Brain microvascular endothelial cell (primary cell): Measurements from ENCODE around the gene PRR20D.
"Not testable (repeated sequence)": the region's sequence is repeated elsewhere in the genome, so short reads cannot be mapped to it uniquely, and the experiment has no call there.

ENCODE experiments used
- DNase-seq: peaks from one replicate; pipeline ENCODE4 v3.0.0-alpha.2; 2020
- H3K27ac ChIP-seq: fragments of 250-450 bp; sonication (Bioruptor Pico); 2 replicates; pipeline ENCODE4 v1.5.1; 2020; ENCODE audit warnings: mild to moderate bottlenecking, moderate library complexity
- H3K27me3 ChIP-seq: fragments of 250-450 bp; sonication (Bioruptor Pico); replicated peaks from 2 replicates; pipeline ENCODE4 v1.5.1; 2020; ENCODE audit warnings: mild to moderate bottlenecking
- H3K36me3 ChIP-seq: fragments of 250-450 bp; sonication (Bioruptor Pico); replicated peaks from 2 replicates; pipeline ENCODE4 v1.5.1; 2020; ENCODE audit warnings: mild to moderate bottlenecking
- H3K4me3 ChIP-seq: 2 replicates; pipeline ENCODE4 v1.5.1; 2011; ENCODE audit warnings: low read depth, mild to moderate bottlenecking, control low read depth, low read length, moderate library complexity
- CTCF ChIP-seq: IDR thresholded peaks from 2 replicates; pipeline ENCODE4 v1.5.1; 2011; ENCODE audit warnings: low read depth, mild to moderate bottlenecking, moderate library complexity, low read length, control low read depth, inconsistent platforms; ENCODE audit errors: missing control alignments
- in situ Hi-C: cut with HindIII; loops from 2 replicates; pipeline ENCODE4 v1.10.0; 2017; ENCODE audit warnings: low sequenced_read_pairs, low pct_ligation_motif_present

Gene PRR20D

GRCh38 chr13:57160332-57160731 lies at the start of gene PRR20D:
Gene PRR20D, plus strand, starts transcription at chr13:57160632. Its CDS starts 387 bp downstream, at chr13:57161019.
- in situ Hi-C loops, DNase-seq, H3K4me3 ChIP-seq, H3K27me3 ChIP-seq, H3K36me3 ChIP-seq, H3K27ac ChIP-seq: not testable (repeated sequence)

GRCh38 chr13:57114945-57115344 lies 45.5 kb upstream of the PRR20D start:
- H3K4me3 ChIP-seq: no peak overlapping the region
- H3K27ac ChIP-seq: no peak overlapping the region
- no peak for TF ChIP-seq CTCF
- in situ Hi-C loops: no loop called here
- DNase-seq: no peak
- no peaks in the 10 kb centered on the region for H3K27me3 ChIP-seq
- H3K36me3 ChIP-seq: no peaks in the 10 kb centered on the region

GRCh38 chr13:57123681-57124080 lies 36.8 kb upstream of the PRR20D start:
- Histone ChIP-seq H3K27me3 (no peaks in the 10 kb centered on the region), H3K36me3 (no peaks in the 10 kb centered on the region), H3K4me3 (no peak overlapping the region), H3K27ac (no peak overlapping the region)
- in situ Hi-C loops: no loop called here
- TF ChIP-seq CTCF: no peak
- no peak for DNase-seq

- DNase-seq: no peak
- in situ Hi-C loops: no loop called here
Measured at GRCh38 chr13:57128909-57129308, 31.5 kb upstream of the PRR20D start.

GRCh38 chr13:57136093-57136492 lies 24.3 kb upstream of the PRR20D start:
- H3K36me3 ChIP-seq: no peaks in the 10 kb centered on the region
- H3K4me3 ChIP-seq: no peak overlapping the region
- no peaks in the 10 kb centered on the region for H3K27me3 ChIP-seq
- no peak overlapping the region for H3K27ac ChIP-seq
- TF ChIP-seq CTCF: no peak
- in situ Hi-C loops: no loop called here
- DNase-seq: no peak

More at GRCh38 chr13:57128909-57129308, 31.5 kb upstream of the PRR20D start:
- no peak overlapping the region for H3K27ac ChIP-seq
- H3K36me3 ChIP-seq: no peaks in the 10 kb centered on the region
- H3K4me3 ChIP-seq: no peak overlapping the region
- TF ChIP-seq CTCF: no peak
- no peaks in the 10 kb centered on the region for H3K27me3 ChIP-seq

- no peak for DNase-seq
- Histone ChIP-seq H3K4me3 (no peak overlapping the region), H3K27ac (no peak overlapping the region), H3K36me3 (no peaks in the 10 kb centered on the region), H3K27me3 (no peaks in the 10 kb centered on the region)
- in situ Hi-C loops: no loop called here
- no peak for TF ChIP-seq CTCF
Measured at GRCh38 chr13:57137585-57137984, 22.8 kb upstream of the PRR20D start.
